ENCODE results near the gene SMCO2. TPM values are rescaled to one million over a fixed set of nuclear protein-coding genes. Genes with fewer than 3 reads are reported as not detected.

Gene SMCO2
- total RNA-seq, 1 experiment from 2014 or later = 0.36 TPM

GRCh38 chr12:27436029-27436428, 10.5 kb upstream of the SMCO2 start:
- Histone ChIP-seq H3K36me3 (ENCODE audit: control insufficient read depth, insufficient read depth, low read length) (no peaks in the 10 kb centered on the region), H3K4me3 (ENCODE audit: low read depth in 2 of 2, low read length in 2 of 2) (no peak overlapping the region), H3K27ac (ENCODE audit: low read length) (no peak overlapping the region), H3K27me3 (ENCODE audit: control insufficient read depth, insufficient read depth, low read length) (no peaks in the 10 kb centered on the region), H3K9me3 (ENCODE audit: control insufficient read depth, insufficient read depth, low read depth, low read length) (no peaks in the 10 kb centered on the region), H3K4me1 (ENCODE audit: control insufficient read depth, insufficient read depth, low read length) (no peaks in the 10 kb centered on the region)
- ChIA-PET CTCF (no interaction called here), POLR2A (no interaction called here)
- intact Hi-C loops (cut with micrococcal nuclease; ENCODE audit: unreplicated experiment) = no loop called here
- TF ChIP-seq POLR2AphosphoS5 (IDR thresholded peaks at IDR 0.05; ENCODE audit: low read depth, low read length) (no peak), REST (IDR thresholded peaks at IDR 0.05; ENCODE audit: insufficient read depth in 1 of 2, low read depth in 2 of 2, low read length in 1 of 2) (no peak), TCF7L2 (IDR thresholded peaks at IDR 0.05; ENCODE audit: low read depth, low read length) (no peak), CTCF (IDR thresholded peaks at IDR 0.05) (no peak)
- DNase-seq (ENCODE audit: low read depth, low spot score) (no peak), ATAC-seq (no peak)
- no TSS peak for BruUV-seq (replicated peaks)
- in situ Hi-C loops (cut with HindIII; ENCODE audit: low pct_unique_long_range_greater_than_20kb, low sequenced_read_pairs) = no loop called here

GRCh38 chr12:27436768-27437167, 9.8 kb upstream of the SMCO2 start:
- DNase-seq (ENCODE audit: low read depth, low spot score) (no peak), ATAC-seq (no peak)
- H3K27ac ChIP-seq (ENCODE audit: low read length) = no peak overlapping the region
- BruUV-seq (replicated peaks) = no TSS peak
- H3K4me3 ChIP-seq (ENCODE audit: low read depth in 2 of 2, low read length in 2 of 2) = no peak overlapping the region
- TF ChIP-seq SIN3A (IDR thresholded peaks at IDR 0.05; ENCODE audit: borderline replicate concordance, insufficient read depth, low read depth, low read length) = no peak
- H3K4me1 ChIP-seq (ENCODE audit: control insufficient read depth, insufficient read depth, low read length) = no peaks in the 10 kb centered on the region
- no peaks in the 10 kb centered on the region for H3K36me3 ChIP-seq (ENCODE audit: control insufficient read depth, insufficient read depth, low read length)
- POLR2A ChIA-PET = no interaction called here
- CTCF ChIA-PET = no interaction called here
- intact Hi-C loops (cut with micrococcal nuclease; ENCODE audit: unreplicated experiment) (no loop called here), in situ Hi-C loops (cut with HindIII; ENCODE audit: low pct_unique_long_range_greater_than_20kb, low sequenced_read_pairs) (no loop called here)
- H3K9me3 ChIP-seq (ENCODE audit: control insufficient read depth, insufficient read depth, low read depth, low read length) = no peaks in the 10 kb centered on the region
- no peaks in the 10 kb centered on the region for H3K27me3 ChIP-seq (ENCODE audit: control insufficient read depth, insufficient read depth, low read length)

- BruUV-seq (replicated peaks) = no TSS peak
- in situ Hi-C loops (cut with HindIII; ENCODE audit: low pct_unique_long_range_greater_than_20kb, low sequenced_read_pairs) = no loop called here
- ATAC-seq = no peak
Observed at GRCh38 chr12:27437839-27438238, 8.7 kb upstream of the SMCO2 start.

More at GRCh38 chr12:27437839-27438238, 8.7 kb upstream of the SMCO2 start:
- TF ChIP-seq TCF7L2 (IDR thresholded peaks at IDR 0.05; ENCODE audit: low read depth, low read length) (no peak), SIN3A (IDR thresholded peaks at IDR 0.05; ENCODE audit: borderline replicate concordance, insufficient read depth, low read depth, low read length) (no peak), CTCF (IDR thresholded peaks at IDR 0.05) (no peak), REST (IDR thresholded peaks at IDR 0.05; ENCODE audit: insufficient read depth in 1 of 2, low read depth in 2 of 2, low read length in 1 of 2) (no peak), POLR2AphosphoS5 (IDR thresholded peaks at IDR 0.05; ENCODE audit: low read depth, low read length) (no peak)
- no peaks in the 10 kb centered on the region for H3K4me1 ChIP-seq (ENCODE audit: control insufficient read depth, insufficient read depth, low read length)
- DNase-seq (ENCODE audit: low read depth, low spot score) = no peak
- POLR2A ChIA-PET = no interaction called here
- no peaks in the 10 kb centered on the region for H3K9me3 ChIP-seq (ENCODE audit: control insufficient read depth, insufficient read depth, low read depth, low read length)
- intact Hi-C loops (cut with micrococcal nuclease; ENCODE audit: unreplicated experiment) = no loop called here
- CTCF ChIA-PET = no interaction called here
- H3K27ac ChIP-seq (ENCODE audit: low read length) = no peak overlapping the region
- H3K4me3 ChIP-seq (ENCODE audit: low read depth in 2 of 2, low read length in 2 of 2) = no peak overlapping the region
- H3K36me3 ChIP-seq (ENCODE audit: control insufficient read depth, insufficient read depth, low read length) = no peaks in the 10 kb centered on the region
- no peaks in the 10 kb centered on the region for H3K27me3 ChIP-seq (ENCODE audit: control insufficient read depth, insufficient read depth, low read length)

Data from Panc1 (cell line).